HepG2 (cell line): Measurements from ENCODE around the gene MSMP. TPM values are rescaled to one million over a fixed set of nuclear protein-coding genes. Genes with fewer than 3 reads are reported as not detected.

ENCODE experiments used
- microRNA-seq: library from miRNA; unstranded; fragments of <30 nt; microRNA quantifications from one replicate; pipeline ENCODE4, GENCODE V29; 2020
- polyA plus RNA-seq, 8 experiments: library from polyadenylated mRNA; depleted of rRNA in 3 of 8; stranded (reverse) in 7 of 8; unstranded in 1 of 8; fragments of >200 nt; fragmentation: Illumina TruSeq in 4 of 8; extraction: Trizol in 4 of 8; gene quantifications; 2 replicates each; pipeline versions ENCODE4 v1.2.1 to v1.2.3, GENCODE V29; 2011 to 2016; ENCODE audit warnings: low read depth in 4 of 8, missing spikeins in 1 of 8, mixed read lengths in 1 of 8; ENCODE audit not compliant: insufficient read depth in 1 of 8
- small RNA-seq, 3 experiments: library from RNA; depleted of rRNA; stranded (forward); fragments of <200 nt; gene quantifications; one replicate each; pipeline ENCODE3, GENCODE V24; 2012; ENCODE audit warnings: low read depth in 2 of 3, low replicate concordance in 1 of 3; ENCODE audit not compliant: insufficient read length in 3 of 3, insufficient read depth in 2 of 3
- total RNA-seq, 5 experiments: library from RNA; depleted of rRNA; stranded (reverse); fragments of >200 nt; fragmentation: Illumina TruSeq; extraction: Trizol; gene quantifications; 2 replicates each; pipeline ENCODE4 v1.2.3, GENCODE V29; 2016; ENCODE audit warnings: low read depth in 1 of 5

MSMP gene
- total and polyA plus RNA-seq, 2 of the 13 experiments (the other 11 are each of a cell fraction or from before 2014, with no cell fraction given) = 0.24 to 0.46 TPM

Small RNA genes within 50 kb of the gene (microRNA-seq; reads per million reads assigned to microRNA genes)
- not detected for gene MIR6852
- 0.51 reads per million for gene MIR6853

Small RNA genes within 50 kb of the gene (small RNA-seq; reads per million reads assigned to genes)
- 0 to 0.97 (median 0.65) reads per million in 3 experiments for gene MIR6853

Other genes starting within 250 kb of the MSMP start
- 3.1 and 7.3 TPM in 2 replicates for gene TESK1, start 149.0 kb downstream of the MSMP start, total RNA-seq (2016; rRNA removed; fragmentation: Illumina TruSeq; extraction: Trizol)
- gene TESK1, start 149.0 kb downstream of the MSMP start, polyA plus RNA-seq (2011; rRNA removed) = 13.6 and 17.7 TPM in 2 replicates
- gene CD72, start 135.9 kb downstream of the MSMP start, total RNA-seq (2016; rRNA removed; fragmentation: Illumina TruSeq; extraction: Trizol) = 0.18 TPM in 1 of 2 replicates, not detected in the other
- 0.82 and 1.1 TPM in 2 replicates for gene CD72, start 135.9 kb downstream of the MSMP start, polyA plus RNA-seq (2011; rRNA removed)
- gene SIT1, start 103.3 kb downstream of the MSMP start, total RNA-seq (2016; rRNA removed; fragmentation: Illumina TruSeq; extraction: Trizol) = 0.09 and 0.24 TPM in 2 replicates
- gene SIT1, start 103.3 kb downstream of the MSMP start, polyA plus RNA-seq (2011; rRNA removed) = 5.0 and 6.7 TPM in 2 replicates
- 1,047 and 4,025 TPM in 2 replicates for gene RMRP, start 96.3 kb downstream of the MSMP start, total RNA-seq (2016; rRNA removed; fragmentation: Illumina TruSeq; extraction: Trizol)
- gene RMRP, start 96.3 kb downstream of the MSMP start, polyA plus RNA-seq (2011; rRNA removed) = 36.7 and 51.4 TPM in 2 replicates
- gene CCDC107, start 96.0 kb downstream of the MSMP start, total RNA-seq (2016; rRNA removed; fragmentation: Illumina TruSeq; extraction: Trizol) = 4.1 and 7.1 TPM in 2 replicates
- 15.2 and 17.4 TPM in 2 replicates for gene CCDC107, start 96.0 kb downstream of the MSMP start, polyA plus RNA-seq (2011; rRNA removed)
- gene ARHGEF39, start 89.1 kb downstream of the MSMP start, total RNA-seq (2016; rRNA removed; fragmentation: Illumina TruSeq; extraction: Trizol) = 10.4 and 11.2 TPM in 2 replicates
- gene ARHGEF39, start 89.1 kb downstream of the MSMP start, polyA plus RNA-seq (2011; rRNA removed) = 8.0 and 12.3 TPM in 2 replicates
- gene CA9, start 80.3 kb downstream of the MSMP start, total RNA-seq (2016; rRNA removed; fragmentation: Illumina TruSeq; extraction: Trizol) = 0.13 TPM in 1 of 2 replicates, not detected in the other
- gene CA9, start 80.3 kb downstream of the MSMP start, polyA plus RNA-seq (2011; rRNA removed) = 118 and 152 TPM in 2 replicates
- gene TPM2, start 64.4 kb downstream of the MSMP start, total RNA-seq (2016; rRNA removed; fragmentation: Illumina TruSeq; extraction: Trizol) = 0.20 and 3.1 TPM in 2 replicates
- 10.7 and 11.4 TPM in 2 replicates for gene TPM2, start 64.4 kb downstream of the MSMP start, polyA plus RNA-seq (2011; rRNA removed)
- gene TLN1, start 22.1 kb downstream of the MSMP start, total RNA-seq (2016; rRNA removed; fragmentation: Illumina TruSeq; extraction: Trizol) = 51.8 and 53.7 TPM in 2 replicates
- gene TLN1, start 22.1 kb downstream of the MSMP start, polyA plus RNA-seq (2011; rRNA removed) = 35.2 and 52.6 TPM in 2 replicates
- gene CREB3, start 21.6 kb downstream of the MSMP start, total RNA-seq (2016; rRNA removed; fragmentation: Illumina TruSeq; extraction: Trizol) = 32.2 and 34.2 TPM in 2 replicates
- gene CREB3, start 21.6 kb downstream of the MSMP start, polyA plus RNA-seq (2011; rRNA removed) = 11.1 and 13.5 TPM in 2 replicates
- gene GBA2, start 5.0 kb downstream of the MSMP start, total RNA-seq (2016; rRNA removed; fragmentation: Illumina TruSeq; extraction: Trizol) = 24.4 and 37.5 TPM in 2 replicates
- 86.1 and 96.9 TPM in 2 replicates for gene GBA2, start 5.0 kb downstream of the MSMP start, polyA plus RNA-seq (2011; rRNA removed)
- 12.6 and 12.7 TPM in 2 replicates for gene RGP1, start 5.0 kb downstream of the MSMP start, total RNA-seq (2016; rRNA removed; fragmentation: Illumina TruSeq; extraction: Trizol)
- gene RGP1, start 5.0 kb downstream of the MSMP start, polyA plus RNA-seq (2011; rRNA removed) = 18.7 and 21.0 TPM in 2 replicates
- 4.6 and 7.4 TPM in 2 replicates for gene NPR2, start 37.3 kb upstream of the MSMP start, total RNA-seq (2016; rRNA removed; fragmentation: Illumina TruSeq; extraction: Trizol)
- 9.3 and 9.4 TPM in 2 replicates for gene NPR2, start 37.3 kb upstream of the MSMP start, polyA plus RNA-seq (2011; rRNA removed)
- 0.27 TPM in 1 of 2 replicates, not detected in the other for gene SPAG8, start 58.0 kb upstream of the MSMP start, total RNA-seq (2016; rRNA removed; fragmentation: Illumina TruSeq; extraction: Trizol)
- gene SPAG8, start 58.0 kb upstream of the MSMP start, polyA plus RNA-seq (2011; rRNA removed) = 0.18 and 0.22 TPM in 2 replicates
- 51.4 and 56.2 TPM in 2 replicates for gene HINT2, start 60.8 kb upstream of the MSMP start, total RNA-seq (2016; rRNA removed; fragmentation: Illumina TruSeq; extraction: Trizol)
- gene HINT2, start 60.8 kb upstream of the MSMP start, polyA plus RNA-seq (2011; rRNA removed) = 37.9 and 41.5 TPM in 2 replicates
- gene FAM221B, start 74.5 kb upstream of the MSMP start, total RNA-seq (2016; rRNA removed; fragmentation: Illumina TruSeq; extraction: Trizol) = not detected in 2 replicates
- not detected in 2 replicates for gene FAM221B, start 74.5 kb upstream of the MSMP start, polyA plus RNA-seq (2011; rRNA removed)
- 1.5 and 2.1 TPM in 2 replicates for gene TMEM8B, start 75.0 kb upstream of the MSMP start, total RNA-seq (2016; rRNA removed; fragmentation: Illumina TruSeq; extraction: Trizol)
- 2.7 and 3.9 TPM in 2 replicates for gene TMEM8B, start 75.0 kb upstream of the MSMP start, polyA plus RNA-seq (2011; rRNA removed)
- gene OR13J1, start 116.1 kb upstream of the MSMP start, total RNA-seq (2016; rRNA removed; fragmentation: Illumina TruSeq; extraction: Trizol) = not detected in 2 replicates
- not detected in 2 replicates for gene OR13J1, start 116.1 kb upstream of the MSMP start, polyA plus RNA-seq (2011; rRNA removed)
- gene HRCT1, start 151.9 kb upstream of the MSMP start, total RNA-seq (2016; rRNA removed; fragmentation: Illumina TruSeq; extraction: Trizol) = not detected in 2 replicates
- gene HRCT1, start 151.9 kb upstream of the MSMP start, polyA plus RNA-seq (2011; rRNA removed) = 0.13 and 0.44 TPM in 2 replicates
- 0.07 TPM in 1 of 2 replicates, not detected in the other for gene SPAAR, start 155.2 kb upstream of the MSMP start, total RNA-seq (2016; rRNA removed; fragmentation: Illumina TruSeq; extraction: Trizol)
- gene SPAAR, start 155.2 kb upstream of the MSMP start, polyA plus RNA-seq (2011; rRNA removed) = not detected in 2 replicates
- gene OR2S2, start 203.9 kb upstream of the MSMP start, total RNA-seq (2016; rRNA removed; fragmentation: Illumina TruSeq; extraction: Trizol) = not detected in 2 replicates
- not detected in 2 replicates for gene OR2S2, start 203.9 kb upstream of the MSMP start, polyA plus RNA-seq (2011; rRNA removed)